Osteocyte (in vitro differentiated cells): ENCODE data around the gene SIM2. TPM values are rescaled to one million over a fixed set of nuclear protein-coding genes. Genes with fewer than 3 reads are reported as not detected.
A peak's percentile ranks its signal among the peaks of the same experiment; 100 is the strongest.

ENCODE experiments used
- DNase-seq: peaks from one replicate; pipeline ENCODE4 v3.0.0; 2021; ENCODE audit warnings: mixed read lengths; ENCODE audit not compliant: unreplicated experiment; ENCODE audit errors: extremely low spot score
- H3K27ac Mint-ChIP-seq: one replicate; pipeline ENCODE4 v1.8.0; 2021; ENCODE audit warnings: mild to moderate bottlenecking, mixed read lengths; ENCODE audit not compliant: unreplicated experiment
- H3K27me3 Mint-ChIP-seq: one replicate; pipeline ENCODE4 v1.8.0; 2021; ENCODE audit warnings: mixed read lengths; ENCODE audit not compliant: unreplicated experiment
- H3K36me3 Mint-ChIP-seq: one replicate; pipeline ENCODE4 v1.8.0; 2021; ENCODE audit warnings: mixed read lengths; ENCODE audit not compliant: unreplicated experiment
- H3K4me1 Mint-ChIP-seq: one replicate; pipeline ENCODE4 v1.8.0; 2021; ENCODE audit warnings: mixed read lengths; ENCODE audit not compliant: unreplicated experiment
- H3K4me3 Mint-ChIP-seq: one replicate; pipeline ENCODE4 v1.8.0; 2021; ENCODE audit warnings: mild to moderate bottlenecking, moderate library complexity, mixed read lengths; ENCODE audit not compliant: unreplicated experiment
- H3K9me3 Mint-ChIP-seq: one replicate; pipeline ENCODE4 v1.8.0; 2021; ENCODE audit warnings: mixed read lengths; ENCODE audit not compliant: unreplicated experiment
- total RNA-seq: library from RNA; stranded (reverse); gene quantifications from 2 replicates; pipeline ENCODE4 v1.2.1, GENCODE V29; 2021
- TF ChIP-seq, protein P1 (sequence below): fragments of 200-600 bp; sonication (generic); IDR thresholded peaks from 2 replicates; pipeline ENCODE4 v1.5.0; 2021; ENCODE audit warnings: antibody characterized with exemption, mild to moderate bottlenecking, moderate library complexity

The SIM2 gene
- total RNA-seq, 1 donor from 2014 or later, result 1.5 TPM

DNA sequence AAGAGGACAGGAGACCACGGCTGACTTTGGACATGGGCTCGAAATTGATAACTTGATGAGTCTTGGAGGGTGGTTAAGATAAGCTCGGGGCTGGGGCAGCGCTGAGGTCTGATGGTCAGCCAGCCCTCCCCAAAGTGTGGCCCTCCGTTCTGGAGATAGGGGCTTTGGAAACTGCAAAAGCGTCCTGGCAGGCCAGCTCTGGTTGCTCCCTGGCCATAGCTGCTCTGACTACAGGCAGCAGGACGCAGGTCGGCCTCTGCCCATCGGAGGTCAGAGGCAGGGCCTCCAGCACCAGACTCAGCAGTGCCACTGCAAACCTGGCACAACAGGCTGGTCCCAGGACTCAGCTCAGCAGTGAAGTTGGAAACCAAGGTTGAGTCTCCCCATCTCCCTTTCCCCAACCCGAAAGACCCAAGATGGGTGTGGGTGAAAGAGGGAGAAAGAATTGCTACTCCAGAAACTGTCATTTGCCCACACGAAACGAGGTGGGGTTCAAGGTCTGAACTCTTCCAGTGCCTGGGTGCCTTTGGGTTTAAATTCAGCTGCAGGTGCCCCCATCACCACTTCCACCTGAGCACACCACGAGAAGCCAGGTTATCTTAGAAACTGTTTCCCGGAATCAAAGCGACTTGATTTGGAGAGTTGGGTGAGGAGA is 4.8 kb downstream of the SIM2 start:
- Mint-ChIP-seq H3K27me3 (peaks cover 73% of the 10 kb centered on the region), H3K4me3 (no peak overlapping the region), H3K27ac (no peak overlapping the region), H3K9me3 (no peaks in the 10 kb centered on the region), H3K36me3 (peaks cover 9% of the 10 kb centered on the region), H3K4me1 (peaks cover 47% of the 10 kb centered on the region)
- peak; percentile 81 for DNase-seq
- TF ChIP-seq, protein P1, sequence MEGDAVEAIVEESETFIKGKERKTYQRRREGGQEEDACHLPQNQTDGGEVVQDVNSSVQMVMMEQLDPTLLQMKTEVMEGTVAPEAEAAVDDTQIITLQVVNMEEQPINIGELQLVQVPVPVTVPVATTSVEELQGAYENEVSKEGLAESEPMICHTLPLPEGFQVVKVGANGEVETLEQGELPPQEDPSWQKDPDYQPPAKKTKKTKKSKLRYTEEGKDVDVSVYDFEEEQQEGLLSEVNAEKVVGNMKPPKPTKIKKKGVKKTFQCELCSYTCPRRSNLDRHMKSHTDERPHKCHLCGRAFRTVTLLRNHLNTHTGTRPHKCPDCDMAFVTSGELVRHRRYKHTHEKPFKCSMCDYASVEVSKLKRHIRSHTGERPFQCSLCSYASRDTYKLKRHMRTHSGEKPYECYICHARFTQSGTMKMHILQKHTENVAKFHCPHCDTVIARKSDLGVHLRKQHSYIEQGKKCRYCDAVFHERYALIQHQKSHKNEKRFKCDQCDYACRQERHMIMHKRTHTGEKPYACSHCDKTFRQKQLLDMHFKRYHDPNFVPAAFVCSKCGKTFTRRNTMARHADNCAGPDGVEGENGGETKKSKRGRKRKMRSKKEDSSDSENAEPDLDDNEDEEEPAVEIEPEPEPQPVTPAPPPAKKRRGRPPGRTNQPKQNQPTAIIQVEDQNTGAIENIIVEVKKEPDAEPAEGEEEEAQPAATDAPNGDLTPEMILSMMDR, result no peak

- H3K27ac Mint-ChIP-seq, result no peak overlapping the region
- no peak overlapping the region for H3K4me3 Mint-ChIP-seq
- no peaks in the 10 kb centered on the region for H3K9me3 Mint-ChIP-seq
- peaks cover 75% of the 10 kb centered on the region for H3K27me3 Mint-ChIP-seq
- H3K36me3 Mint-ChIP-seq, result peaks cover 9% of the 10 kb centered on the region
- peak; percentile 83 for DNase-seq
- TF ChIP-seq, protein P1, result no peak
- peaks cover 48% of the 10 kb centered on the region for H3K4me1 Mint-ChIP-seq
Observed at GRCh38 chr21:36704281-36704957, 5.5 kb downstream of the SIM2 start.

DNA sequence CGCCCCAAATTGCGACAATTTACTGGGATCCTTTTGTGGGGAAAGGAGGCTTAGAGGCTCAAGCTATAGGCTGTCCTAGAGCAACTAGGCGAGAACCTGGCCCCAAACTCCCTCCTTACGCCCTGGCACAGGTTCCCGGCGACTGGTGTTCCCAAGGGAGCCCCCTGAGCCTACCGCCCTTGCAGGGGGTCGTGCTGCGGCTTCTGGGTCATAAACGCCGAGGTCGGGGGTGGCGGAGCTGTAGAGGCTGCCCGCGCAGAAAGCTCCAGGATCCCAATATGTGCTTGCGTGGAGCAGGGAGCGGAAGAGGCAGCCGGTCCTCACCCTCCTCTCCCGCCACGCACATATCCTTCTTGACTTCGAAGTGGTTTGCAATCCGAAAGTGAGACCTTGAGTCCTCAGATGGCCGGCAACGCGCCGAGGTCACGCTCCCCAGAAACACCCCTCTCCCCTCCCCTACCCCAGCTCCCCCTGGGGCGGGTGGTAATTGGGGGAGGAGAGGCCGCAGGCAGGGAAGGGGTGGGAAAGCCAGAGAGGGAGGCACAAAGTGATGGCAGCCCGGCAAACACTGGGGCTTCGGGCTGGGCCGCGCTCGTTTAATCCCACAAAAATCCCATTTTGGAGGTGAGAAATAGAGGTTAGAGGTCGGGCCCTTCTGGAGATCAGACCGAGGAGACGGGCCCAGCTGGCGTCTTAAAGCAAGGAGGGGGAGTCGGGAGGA is 6.2 kb downstream of the SIM2 start:
- peak; percentile 76 for DNase-seq
- no peak overlapping the region for H3K27ac Mint-ChIP-seq
- H3K36me3 Mint-ChIP-seq, result peaks cover 9% of the 10 kb centered on the region
- no peaks in the 10 kb centered on the region for H3K9me3 Mint-ChIP-seq
- peaks cover 48% of the 10 kb centered on the region for H3K4me1 Mint-ChIP-seq
- H3K4me3 Mint-ChIP-seq, result no peak overlapping the region
- TF ChIP-seq, protein P1, result no peak
- peaks cover 79% of the 10 kb centered on the region for H3K27me3 Mint-ChIP-seq

DNA sequence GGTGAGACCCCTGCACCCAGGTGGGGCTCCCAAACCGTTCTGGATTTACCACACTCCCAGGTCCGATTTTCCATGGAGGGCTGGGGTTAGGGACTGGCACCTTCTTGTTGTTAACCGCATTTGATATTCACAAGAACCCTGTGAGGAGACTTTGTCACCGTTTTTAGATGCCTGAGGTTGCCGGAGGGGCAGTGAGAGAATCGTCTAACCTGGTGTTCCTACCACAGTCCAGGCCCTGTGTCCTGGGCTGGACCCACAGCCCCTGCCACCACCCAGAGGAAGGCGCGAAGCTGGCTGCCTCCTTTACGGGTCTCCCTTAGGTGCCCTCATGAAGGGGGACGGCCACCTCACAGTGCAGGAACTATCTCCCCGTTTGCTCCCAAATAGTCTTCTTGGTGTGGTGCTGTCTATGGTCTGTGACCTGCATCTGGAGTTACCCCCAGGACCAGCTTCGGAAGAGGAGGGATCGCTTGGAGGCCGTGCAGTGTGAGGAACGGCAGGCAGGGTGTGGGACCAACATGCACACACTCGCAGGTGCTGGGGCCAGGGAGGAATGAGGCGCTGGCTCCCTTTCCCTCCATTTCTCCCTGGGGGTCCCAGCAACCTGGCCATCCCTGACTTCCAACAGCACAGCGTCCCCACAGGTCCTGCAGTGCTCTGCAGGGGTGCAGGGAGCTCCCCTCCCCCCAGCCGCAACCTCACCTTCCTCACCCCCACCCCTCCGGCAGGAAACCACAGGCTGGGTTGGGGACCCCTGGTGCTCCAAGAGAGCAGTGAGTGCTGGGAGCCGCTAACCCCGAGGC is 7.0 kb downstream of the SIM2 start:
- H3K27ac Mint-ChIP-seq, result no peak overlapping the region

More for the DNA sequence above, 7.0 kb downstream of the SIM2 start:
- peaks cover 46% of the 10 kb centered on the region for H3K4me1 Mint-ChIP-seq
- H3K4me3 Mint-ChIP-seq, result no peak overlapping the region
- H3K36me3 Mint-ChIP-seq, result peaks cover 9% of the 10 kb centered on the region
- TF ChIP-seq, protein P1, result peak; percentile 21
- peak; percentile 70 for DNase-seq
- no peaks in the 10 kb centered on the region for H3K9me3 Mint-ChIP-seq
- H3K27me3 Mint-ChIP-seq, result peaks cover 81% of the 10 kb centered on the region
